SK-N-SH (cell line): ENCODE results near the gene OR2T29. TPM values are rescaled to one million over a fixed set of nuclear protein-coding genes. Genes with fewer than 3 reads are reported as not detected.

Source experiments
- CTCF ChIA-PET: fragments of 300-600, 350-600 bp; formaldehyde crosslinking; extraction: SDS; loops from one replicate; lab custom pipeline; 2021; lab: Yijun Ruan, JAX
- POLR2A ChIA-PET: fragments of 350-600 bp; sonication (Branson Sonifier 250); formaldehyde crosslinking; extraction: SDS; loops from one replicate; lab custom pipeline; 2020; ENCODE audit warnings: antibody characterized with exemption, inconsistent platforms; lab: Yijun Ruan, JAX
- DNase-seq: peaks from one replicate; pipeline ENCODE4 v3.0.0; 2012
- H2AFZ ChIP-seq: fragments of 200-600 bp; sonication (generic); 2 replicates; pipeline ENCODE4 v1.8.1; 2016; ENCODE audit warnings: antibody characterized with exemption, mild to moderate bottlenecking, low read depth
- H3F3A ChIP-seq: fragments of 200-600 bp; sonication (generic); replicated peaks from 2 replicates; pipeline ENCODE3; 2016; ENCODE audit warnings: antibody characterized with exemption, mild to moderate bottlenecking; ENCODE audit not compliant: insufficient read depth
- H3K27ac ChIP-seq, 2 experiments: fragments of 200-500 bp in 1 of 2; fragments of 200-600 bp in 1 of 2; sonication (Bioruptor generic) in 1 of 2; sonication (generic), shearing (Covaris generic) in 1 of 2; 2 replicates each; pipeline versions ENCODE4 v1.5.1 to v1.6.1; 2014 to 2016; ENCODE audit warnings: low read depth in 2 of 2, inconsistent platforms in 1 of 2, low read length in 1 of 2, mild to moderate bottlenecking in 1 of 2, mixed read lengths in 1 of 2
- H3K27me3 ChIP-seq: fragments of 200-600 bp; sonication (generic), shearing (Covaris generic); 2 replicates; pipeline ENCODE4 v1.6.1; 2016; ENCODE audit warnings: mixed run types; ENCODE audit not compliant: insufficient read depth
- H3K36me3 ChIP-seq, 2 experiments: fragments of 200-500 bp in 1 of 2; fragments of 200-600 bp in 1 of 2; sonication (Bioruptor generic) in 1 of 2; sonication (generic) in 1 of 2; replicated peaks in 1 of 2; 2 replicates each; pipeline versions ENCODE3 to v1.5.1; 2014 to 2016; ENCODE audit warnings: low read length in 1 of 2, mild to moderate bottlenecking in 1 of 2; ENCODE audit not compliant: insufficient read depth in 2 of 2, control insufficient read depth in 1 of 2
- H3K4me1 ChIP-seq, 2 experiments: fragments of 200-500 bp in 1 of 2; fragments of 200-600 bp in 1 of 2; sonication (Bioruptor generic) in 1 of 2; sonication (generic), shearing (Covaris generic) in 1 of 2; 2 replicates each; pipeline versions ENCODE4 v1.5.1 to v1.6.1; 2014 to 2016; ENCODE audit warnings: low read depth in 1 of 2, low read length in 1 of 2, mixed run types in 1 of 2; ENCODE audit not compliant: insufficient read depth in 2 of 2, control insufficient read depth in 1 of 2
- H3K4me2 ChIP-seq: fragments of 200-600 bp; sonication (generic), shearing (Covaris generic); 2 replicates; pipeline ENCODE4 v1.6.1; 2017; ENCODE audit warnings: mixed run types
- H3K4me3 ChIP-seq, 2 experiments: fragments of 200-500 bp in 1 of 2; fragments of 200-600 bp in 1 of 2; sonication (Bioruptor generic) in 1 of 2; sonication (generic), shearing (Covaris generic) in 1 of 2; 2 replicates each; pipeline versions ENCODE4 v1.5.1 to v1.8.1; 2014 to 2016; ENCODE audit warnings: low read depth in 2 of 2, inconsistent platforms in 1 of 2, low read length in 1 of 2, mild to moderate bottlenecking in 1 of 2, mixed read lengths in 1 of 2, moderate library complexity in 1 of 2
- H3K79me2 ChIP-seq: fragments of 200-600 bp; sonication (generic); 2 replicates; pipeline ENCODE4 v1.8.1; 2017; ENCODE audit warnings: mild to moderate bottlenecking; ENCODE audit not compliant: insufficient read depth
- H3K9ac ChIP-seq: fragments of 200-600 bp; sonication (generic); 2 replicates; pipeline ENCODE4 v1.6.1; 2017; ENCODE audit warnings: mixed run types
- H3K9me2 ChIP-seq: fragments of 200-600 bp; sonication (generic); 2 replicates; pipeline ENCODE4 v1.6.1; 2017; ENCODE audit warnings: mixed run types
- H3K9me3 ChIP-seq: fragments of 200-600 bp; sonication (generic); 2 replicates; pipeline ENCODE4 v1.6.1; 2017; ENCODE audit warnings: mixed run types, mild to moderate bottlenecking, moderate library complexity
- H4K20me1 ChIP-seq: fragments of 200-600 bp; sonication (generic); 2 replicates; pipeline ENCODE4 v1.6.1; 2017; ENCODE audit warnings: mild to moderate bottlenecking, mixed run types; ENCODE audit not compliant: insufficient read depth
- CHD2 ChIP-seq: fragments of 150-350 bp; IDR thresholded peaks from 2 replicates; pipeline ENCODE4 v1.6.1; 2018; ENCODE audit warnings: low read length; ENCODE audit not compliant: partially characterized antibody
- FOSL2 ChIP-seq: IDR thresholded peaks from 2 replicates; pipeline ENCODE4 v1.4.0; 2012; ENCODE audit warnings: low read depth, mild to moderate bottlenecking, moderate library complexity, borderline replicate concordance
- FOXJ3 ChIP-seq: sonication (generic); formaldehyde crosslinking; IDR thresholded peaks from 2 replicates; pipeline ENCODE4 v1.5.1; 2020; ENCODE audit warnings: mild to moderate bottlenecking, missing genetic modification reagents
- GABPA ChIP-seq: IDR thresholded peaks from 2 replicates; pipeline ENCODE4 v1.4.0; 2012; ENCODE audit warnings: low read depth, mild to moderate bottlenecking
- JUND ChIP-seq: IDR thresholded peaks from 2 replicates; pipeline ENCODE4 v1.4.0; 2012
- MEF2A ChIP-seq: IDR thresholded peaks from 2 replicates; pipeline ENCODE4 v1.4.0; 2012; ENCODE audit warnings: low read depth, borderline replicate concordance
- POLR2AphosphoS5 ChIP-seq: IDR thresholded peaks from 2 replicates; pipeline ENCODE4 v1.6.1; 2012; ENCODE audit warnings: low read depth, low read length
- RAD21 ChIP-seq: IDR thresholded peaks from 2 replicates; pipeline ENCODE4 v1.6.1; 2012; ENCODE audit warnings: mild to moderate bottlenecking, low read length
- SMC3 ChIP-seq: IDR thresholded peaks from 2 replicates; pipeline ENCODE4 v1.6.1; 2012; ENCODE audit warnings: low read depth, low read length, improper control_type of control experiment
- USF2 ChIP-seq: fragments of 150-350 bp; IDR thresholded peaks from 2 replicates; pipeline ENCODE4 v1.6.1; 2017; ENCODE audit warnings: antibody characterized with exemption, low read length, low read depth, borderline replicate concordance
- YY1 ChIP-seq: IDR thresholded peaks from 2 replicates; pipeline ENCODE4 v1.4.0; 2012; ENCODE audit warnings: low read depth, mild to moderate bottlenecking
- WGBS: methylation state at CpG from one replicate; pipeline ENCODE4 v1.1.6; 2017; ENCODE audit warnings: low lambda C conversion rate; 5-methylcytosine and 5-hydroxymethylcytosine counted together
- polyA plus RNA-seq, 3 experiments: library from polyadenylated mRNA; depleted of rRNA; stranded (reverse); fragments of >200 nt; gene quantifications; 2 replicates each; pipeline ENCODE4 v1.2.3, GENCODE V29; 2012
- TF ChIP-seq, protein P1 (sequence below): IDR thresholded peaks from 2 replicates; pipeline ENCODE4; 2012
- TF ChIP-seq, protein P2 (sequence below): fragments of 200-600 bp; sonication (generic); IDR thresholded peaks from 2 replicates; pipeline ENCODE4 v1.6.1; 2017; ENCODE audit warnings: antibody characterized with exemption, mild to moderate bottlenecking, moderate library complexity
- TF ChIP-seq, protein P3 (sequence below): IDR thresholded peaks from 2 replicates; pipeline ENCODE4 v1.6.1; 2012; ENCODE audit warnings: mild to moderate bottlenecking, low read depth, low read length, moderate library complexity

Gene OR2T29
- polyA plus RNA-seq, 1 of the 3 experiments (the other 2 are of a cell fraction) = not detected

DNA sequence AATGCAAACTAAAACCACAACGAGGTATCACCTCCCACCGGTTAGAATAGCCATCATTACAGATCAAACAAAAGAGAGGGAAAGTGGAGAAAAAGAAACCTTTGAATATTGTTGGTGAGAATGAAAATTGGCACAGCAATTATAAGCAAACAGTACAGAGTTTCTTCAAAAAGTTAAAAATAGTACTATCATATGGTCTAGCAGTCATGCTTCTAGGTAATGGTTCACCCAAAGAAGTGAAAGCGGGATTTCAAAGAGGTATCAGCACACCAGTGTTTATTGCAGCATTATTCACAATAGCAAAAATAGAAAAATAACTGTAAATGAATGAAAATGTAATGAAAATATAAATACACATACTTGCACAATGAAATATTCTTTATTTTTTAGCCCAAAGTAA, 26.8 kb upstream of the OR2T29 start (continued):
- TF ChIP-seq FOSL2 (no peak), GABPA (no peak), POLR2AphosphoS5 (no peak), CHD2 (no peak), YY1 (no peak)

- CTCF ChIA-PET = no interaction called here
- 2% methylated on average over 3 of the region's 3 CpGs for WGBS
- no peak for TF ChIP-seq POLR2AphosphoS5
- TF ChIP-seq, protein P1, sequence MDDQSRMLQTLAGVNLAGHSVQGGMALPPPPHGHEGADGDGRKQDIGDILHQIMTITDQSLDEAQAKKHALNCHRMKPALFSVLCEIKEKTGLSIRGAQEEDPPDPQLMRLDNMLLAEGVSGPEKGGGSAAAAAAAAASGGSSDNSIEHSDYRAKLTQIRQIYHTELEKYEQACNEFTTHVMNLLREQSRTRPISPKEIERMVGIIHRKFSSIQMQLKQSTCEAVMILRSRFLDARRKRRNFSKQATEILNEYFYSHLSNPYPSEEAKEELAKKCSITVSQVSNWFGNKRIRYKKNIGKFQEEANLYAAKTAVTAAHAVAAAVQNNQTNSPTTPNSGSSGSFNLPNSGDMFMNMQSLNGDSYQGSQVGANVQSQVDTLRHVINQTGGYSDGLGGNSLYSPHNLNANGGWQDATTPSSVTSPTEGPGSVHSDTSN = no peak
- TF ChIP-seq, protein P2, sequence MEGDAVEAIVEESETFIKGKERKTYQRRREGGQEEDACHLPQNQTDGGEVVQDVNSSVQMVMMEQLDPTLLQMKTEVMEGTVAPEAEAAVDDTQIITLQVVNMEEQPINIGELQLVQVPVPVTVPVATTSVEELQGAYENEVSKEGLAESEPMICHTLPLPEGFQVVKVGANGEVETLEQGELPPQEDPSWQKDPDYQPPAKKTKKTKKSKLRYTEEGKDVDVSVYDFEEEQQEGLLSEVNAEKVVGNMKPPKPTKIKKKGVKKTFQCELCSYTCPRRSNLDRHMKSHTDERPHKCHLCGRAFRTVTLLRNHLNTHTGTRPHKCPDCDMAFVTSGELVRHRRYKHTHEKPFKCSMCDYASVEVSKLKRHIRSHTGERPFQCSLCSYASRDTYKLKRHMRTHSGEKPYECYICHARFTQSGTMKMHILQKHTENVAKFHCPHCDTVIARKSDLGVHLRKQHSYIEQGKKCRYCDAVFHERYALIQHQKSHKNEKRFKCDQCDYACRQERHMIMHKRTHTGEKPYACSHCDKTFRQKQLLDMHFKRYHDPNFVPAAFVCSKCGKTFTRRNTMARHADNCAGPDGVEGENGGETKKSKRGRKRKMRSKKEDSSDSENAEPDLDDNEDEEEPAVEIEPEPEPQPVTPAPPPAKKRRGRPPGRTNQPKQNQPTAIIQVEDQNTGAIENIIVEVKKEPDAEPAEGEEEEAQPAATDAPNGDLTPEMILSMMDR = no peak
- no peak for TF ChIP-seq MEF2A
- no peak for TF ChIP-seq RAD21
- no peak for TF ChIP-seq FOXJ3 (CRISPR knock-in tag)
- TF ChIP-seq USF2 = no peak
- no peak for TF ChIP-seq JUND
- no peak for TF ChIP-seq SMC3
- TF ChIP-seq, protein P3, sequence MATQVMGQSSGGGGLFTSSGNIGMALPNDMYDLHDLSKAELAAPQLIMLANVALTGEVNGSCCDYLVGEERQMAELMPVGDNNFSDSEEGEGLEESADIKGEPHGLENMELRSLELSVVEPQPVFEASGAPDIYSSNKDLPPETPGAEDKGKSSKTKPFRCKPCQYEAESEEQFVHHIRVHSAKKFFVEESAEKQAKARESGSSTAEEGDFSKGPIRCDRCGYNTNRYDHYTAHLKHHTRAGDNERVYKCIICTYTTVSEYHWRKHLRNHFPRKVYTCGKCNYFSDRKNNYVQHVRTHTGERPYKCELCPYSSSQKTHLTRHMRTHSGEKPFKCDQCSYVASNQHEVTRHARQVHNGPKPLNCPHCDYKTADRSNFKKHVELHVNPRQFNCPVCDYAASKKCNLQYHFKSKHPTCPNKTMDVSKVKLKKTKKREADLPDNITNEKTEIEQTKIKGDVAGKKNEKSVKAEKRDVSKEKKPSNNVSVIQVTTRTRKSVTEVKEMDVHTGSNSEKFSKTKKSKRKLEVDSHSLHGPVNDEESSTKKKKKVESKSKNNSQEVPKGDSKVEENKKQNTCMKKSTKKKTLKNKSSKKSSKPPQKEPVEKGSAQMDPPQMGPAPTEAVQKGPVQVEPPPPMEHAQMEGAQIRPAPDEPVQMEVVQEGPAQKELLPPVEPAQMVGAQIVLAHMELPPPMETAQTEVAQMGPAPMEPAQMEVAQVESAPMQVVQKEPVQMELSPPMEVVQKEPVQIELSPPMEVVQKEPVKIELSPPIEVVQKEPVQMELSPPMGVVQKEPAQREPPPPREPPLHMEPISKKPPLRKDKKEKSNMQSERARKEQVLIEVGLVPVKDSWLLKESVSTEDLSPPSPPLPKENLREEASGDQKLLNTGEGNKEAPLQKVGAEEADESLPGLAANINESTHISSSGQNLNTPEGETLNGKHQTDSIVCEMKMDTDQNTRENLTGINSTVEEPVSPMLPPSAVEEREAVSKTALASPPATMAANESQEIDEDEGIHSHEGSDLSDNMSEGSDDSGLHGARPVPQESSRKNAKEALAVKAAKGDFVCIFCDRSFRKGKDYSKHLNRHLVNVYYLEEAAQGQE = no peak
Measured at GRCh38 chr1:248585266-248585665, 22.7 kb upstream of the OR2T29 start.

More at GRCh38 chr1:248585266-248585665, 22.7 kb upstream of the OR2T29 start:
- Histone ChIP-seq H3K4me1 (no peaks in the 10 kb centered on the region), H3K4me2 (no peak overlapping the region), H3K9ac (no peak overlapping the region), H4K20me1 (no peaks in the 10 kb centered on the region), H3K9me2 (no peaks in the 10 kb centered on the region), H3K4me3 (no peak overlapping the region), H3K9me3 (no peaks in the 10 kb centered on the region), H3K27ac (no peak overlapping the region), H2AFZ (no peak overlapping the region), H3K27me3 (no peaks in the 10 kb centered on the region), H3K79me2 (no peaks in the 10 kb centered on the region), H3F3A (no peaks in the 10 kb centered on the region), H3K36me3 (no peaks in the 10 kb centered on the region)
- POLR2A ChIA-PET = no interaction called here
- no peak for DNase-seq
